NCI-H1417 (cell line): Measurements from ENCODE around the gene PPP1R14C.

ENCODE experiments used
- DNase-seq, 3 experiments: peaks; one replicate each; lab custom pipeline; 2025; lab: John Stamatoyannopoulos, UW

The PPP1R14C gene

DNA sequence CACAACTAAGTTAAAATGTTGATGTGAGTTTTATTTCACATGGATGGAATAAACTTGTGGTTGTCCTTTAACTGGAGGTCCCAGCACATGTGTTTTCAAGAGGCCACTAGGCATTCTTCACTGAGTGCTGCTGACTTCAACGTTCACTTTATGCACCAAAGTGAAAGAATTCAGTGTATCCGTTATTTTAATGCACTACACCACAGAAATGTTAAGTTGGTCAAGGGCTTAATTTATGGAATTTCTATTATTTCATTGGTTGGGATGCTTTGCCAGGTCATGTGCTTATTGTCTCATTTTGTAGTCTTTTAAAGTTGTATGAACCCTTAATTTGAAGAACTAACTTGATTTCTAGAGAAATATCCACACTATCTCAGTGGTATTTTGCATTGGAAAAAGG, 106.4 kb downstream of the PPP1R14C start:
- DNase-seq, result no peak

- DNase-seq, result peak in 1 of 3 experiments; percentile 53
Measured at GRCh38 chr6:150250826-150251225, 108.0 kb downstream of the PPP1R14C start.

DNA sequence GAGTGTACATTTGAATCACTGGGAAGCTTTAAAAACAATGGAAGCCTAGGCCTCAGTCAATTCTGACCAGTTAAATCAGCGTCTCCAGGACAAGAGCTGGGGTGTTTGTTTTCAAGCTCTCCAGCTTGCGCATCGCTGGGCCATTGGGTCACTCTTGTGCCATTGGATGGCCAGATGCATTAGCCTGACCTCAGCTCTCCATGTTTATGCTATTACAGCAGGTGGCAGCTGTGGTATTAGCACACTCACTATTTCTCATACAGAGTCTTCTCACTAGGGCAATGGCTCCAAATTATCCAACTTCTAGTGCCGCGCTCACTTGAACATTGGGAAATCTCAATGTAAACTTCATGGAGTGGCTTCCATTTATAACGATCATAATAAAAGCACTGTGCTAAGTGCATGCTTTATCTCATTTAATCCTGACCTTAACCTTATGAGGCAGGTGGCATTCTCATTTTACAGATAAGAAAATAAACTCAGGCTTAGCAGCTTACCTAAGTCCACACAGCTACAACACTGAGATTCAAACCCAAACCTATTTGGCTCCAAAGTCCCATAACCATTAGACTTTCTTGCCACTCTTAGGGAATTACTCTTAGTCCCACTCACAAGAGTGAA, 108.8 kb downstream of the PPP1R14C start:
- peak in 1 of 3 experiments; percentile 47 for DNase-seq

GRCh38 chr6:150252714-150253444, 110.0 kb downstream of the PPP1R14C start:
- no peak for DNase-seq

DNA sequence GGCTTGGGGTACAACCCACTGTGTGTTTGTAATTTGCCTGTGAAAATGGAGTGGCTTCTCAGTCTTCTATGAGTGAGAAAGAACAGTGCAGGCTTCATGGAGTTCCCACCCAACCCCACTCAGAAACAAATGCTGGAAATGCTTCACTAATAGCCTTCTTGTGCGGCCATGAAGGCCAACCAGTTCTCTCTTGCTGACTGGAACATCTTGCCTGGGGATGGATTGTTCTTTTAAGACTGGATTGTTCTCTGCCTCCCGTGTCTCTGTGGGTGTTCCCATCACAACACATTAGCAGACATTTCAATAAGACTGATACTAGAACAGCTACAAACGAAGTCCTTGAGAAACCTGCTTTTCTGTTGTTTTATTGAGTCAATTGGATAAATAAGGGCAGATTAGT, 110.6 kb downstream of the PPP1R14C start:
- no peak for DNase-seq

DNA sequence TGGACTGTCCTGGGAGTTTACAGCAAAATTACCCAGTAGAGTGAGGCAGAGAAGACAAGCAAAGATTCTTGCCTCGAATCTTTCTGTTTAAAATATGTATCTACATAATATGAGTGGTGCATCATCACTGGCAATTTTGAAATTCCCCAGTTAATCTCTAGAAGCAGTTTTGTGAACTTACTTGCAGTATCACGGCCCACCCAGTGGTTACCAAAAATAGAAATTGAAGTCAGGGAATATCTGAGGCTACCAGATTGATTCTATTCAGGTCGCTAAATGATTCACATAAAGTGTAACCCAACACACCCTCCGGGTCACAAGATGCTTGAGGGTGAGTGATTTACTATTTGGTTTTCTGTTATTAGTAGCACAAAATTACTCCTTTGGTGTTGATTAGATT, 111.9 kb downstream of the PPP1R14C start:
- no peak for DNase-seq

DNA sequence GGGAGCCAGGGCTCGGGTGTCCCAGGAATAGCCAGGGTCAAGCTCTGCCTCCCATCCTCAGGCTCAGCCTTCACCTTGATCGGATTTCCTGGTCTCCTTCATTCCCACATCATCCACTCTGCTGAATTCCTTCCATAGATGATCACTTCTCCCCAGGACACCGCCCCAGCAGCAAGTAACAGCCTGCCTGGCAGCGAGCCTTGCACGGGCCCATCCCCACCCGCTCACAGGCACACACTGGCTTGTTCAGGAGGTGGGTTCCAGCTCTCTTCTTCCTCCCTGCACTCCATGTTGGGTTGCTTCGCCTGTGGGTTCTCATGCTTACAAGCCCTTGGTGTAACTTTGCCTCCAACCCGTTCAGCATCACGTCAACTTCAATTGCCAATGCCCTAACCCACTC, 113.0 kb downstream of the PPP1R14C start:
- no peak for DNase-seq

GRCh38 chr6:150256618-150257272, 113.9 kb downstream of the PPP1R14C start:
- peak in 1 of 3 experiments; percentile 58 for DNase-seq

DNA sequence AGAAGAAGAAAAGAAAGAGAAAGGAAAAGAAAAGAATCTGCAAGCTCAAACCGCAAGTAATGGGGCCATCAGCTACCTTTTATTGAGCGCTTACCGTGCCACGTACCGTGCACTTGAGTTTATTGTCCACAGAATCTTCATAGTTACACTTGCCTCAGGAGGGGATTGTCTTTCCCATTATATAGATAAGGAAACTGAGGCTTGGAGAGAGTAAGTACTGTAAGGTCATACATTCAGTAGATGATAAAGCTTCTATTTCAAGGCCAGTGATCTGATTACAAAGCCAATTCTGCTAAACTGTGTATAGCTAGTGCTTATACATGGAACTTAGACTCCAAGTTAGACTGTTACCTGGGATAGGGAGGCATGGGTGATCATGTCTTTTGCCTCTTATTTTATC, 115.5 kb downstream of the PPP1R14C start:
- DNase-seq, result no peak

- DNase-seq, result no peak
Measured at GRCh38 chr6:150260931-150261330, 118.1 kb downstream of the PPP1R14C start.

DNA sequence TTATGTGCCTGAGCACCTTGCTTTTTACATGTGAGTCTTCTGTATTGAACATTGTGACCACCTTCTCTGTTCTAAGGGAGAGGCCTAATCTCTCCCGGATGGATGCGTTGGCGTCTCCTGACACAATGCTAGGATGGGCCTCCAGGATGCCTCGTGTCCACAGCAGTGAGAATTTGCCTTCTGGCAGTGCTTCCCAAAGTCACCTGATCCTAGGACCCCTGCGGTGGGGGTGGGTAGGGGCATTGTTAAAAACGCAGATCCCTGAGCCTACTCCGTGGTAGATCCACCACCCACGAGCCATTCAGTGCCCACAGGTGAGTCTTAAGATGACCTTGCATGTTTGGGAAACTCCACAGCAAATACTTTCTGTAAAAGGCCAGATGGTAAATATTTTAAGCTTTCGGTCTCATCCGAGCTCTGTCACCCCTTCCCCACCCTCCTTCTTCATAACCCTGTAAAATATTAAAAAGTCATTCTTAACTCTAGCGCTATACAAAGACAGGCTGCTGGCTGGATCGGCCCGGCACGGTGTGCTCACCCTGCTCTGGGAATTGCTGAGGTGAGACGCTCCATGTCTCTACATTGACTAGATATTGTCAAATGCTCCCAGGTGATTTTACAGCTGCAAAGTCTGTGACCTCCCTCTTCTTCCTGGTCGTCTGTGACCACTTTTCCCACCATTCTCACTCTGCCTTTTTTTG, 119.3 kb downstream of the PPP1R14C start:
- no peak for DNase-seq

DNA sequence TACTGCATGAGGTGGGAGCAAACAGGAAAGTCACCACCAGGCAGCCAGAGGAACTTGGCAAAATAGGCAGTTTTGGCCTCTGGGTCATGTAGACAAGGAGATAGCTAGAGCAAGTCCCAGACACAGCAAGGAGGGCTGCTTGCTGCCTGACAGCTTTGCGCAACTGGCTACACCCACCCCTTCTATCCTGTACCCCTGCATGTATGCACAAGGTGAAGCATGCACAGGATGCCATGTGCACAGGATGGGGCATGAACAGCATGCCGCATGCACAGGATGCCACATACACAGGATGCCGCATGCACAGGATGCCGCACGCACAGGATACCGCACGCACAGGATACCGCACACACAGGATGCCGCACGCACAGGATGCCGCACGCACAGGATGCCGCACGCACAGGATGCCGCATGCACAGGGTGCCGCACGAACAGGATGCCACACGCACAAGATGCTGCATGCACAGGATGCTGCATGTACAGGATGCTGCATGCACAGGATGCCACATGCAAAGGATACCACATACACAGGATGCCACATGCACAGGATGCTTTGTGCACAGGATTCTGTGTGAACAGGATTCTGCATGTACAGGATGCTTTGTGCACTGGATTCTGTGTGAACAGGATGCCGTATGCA, 121.0 kb downstream of the PPP1R14C start:
- no peak for DNase-seq

GRCh38 chr6:150266309-150266708, 123.5 kb downstream of the PPP1R14C start:
- DNase-seq, result no peak

- DNase-seq, result no peak
Measured at GRCh38 chr6:150266963-150267685, 124.3 kb downstream of the PPP1R14C start.

- DNase-seq, result no peak
Measured at GRCh38 chr6:150267686-150268561, 125.1 kb downstream of the PPP1R14C start.

- no peak for DNase-seq
Measured at GRCh38 chr6:150269130-150269856, 126.4 kb downstream of the PPP1R14C start.

DNA sequence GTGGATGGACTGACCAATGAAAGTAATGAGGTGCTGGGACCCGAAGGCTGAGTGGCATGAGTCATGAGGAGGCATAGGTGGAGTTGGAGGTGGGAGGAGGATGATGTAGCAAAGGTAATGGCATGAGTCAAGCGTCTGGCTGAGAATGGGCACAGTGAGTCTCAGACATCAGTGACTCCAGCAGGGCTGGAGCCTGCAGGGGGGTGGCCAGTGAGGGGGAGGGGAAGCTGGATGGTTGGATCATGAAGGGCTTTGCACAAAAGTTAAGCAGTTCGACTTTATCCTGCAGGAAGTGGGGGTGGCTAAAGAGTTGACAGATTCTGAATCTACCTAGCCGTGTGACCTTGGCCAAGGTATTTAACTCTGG, 127.0 kb downstream of the PPP1R14C start:
- DNase-seq, result no peak

DNA sequence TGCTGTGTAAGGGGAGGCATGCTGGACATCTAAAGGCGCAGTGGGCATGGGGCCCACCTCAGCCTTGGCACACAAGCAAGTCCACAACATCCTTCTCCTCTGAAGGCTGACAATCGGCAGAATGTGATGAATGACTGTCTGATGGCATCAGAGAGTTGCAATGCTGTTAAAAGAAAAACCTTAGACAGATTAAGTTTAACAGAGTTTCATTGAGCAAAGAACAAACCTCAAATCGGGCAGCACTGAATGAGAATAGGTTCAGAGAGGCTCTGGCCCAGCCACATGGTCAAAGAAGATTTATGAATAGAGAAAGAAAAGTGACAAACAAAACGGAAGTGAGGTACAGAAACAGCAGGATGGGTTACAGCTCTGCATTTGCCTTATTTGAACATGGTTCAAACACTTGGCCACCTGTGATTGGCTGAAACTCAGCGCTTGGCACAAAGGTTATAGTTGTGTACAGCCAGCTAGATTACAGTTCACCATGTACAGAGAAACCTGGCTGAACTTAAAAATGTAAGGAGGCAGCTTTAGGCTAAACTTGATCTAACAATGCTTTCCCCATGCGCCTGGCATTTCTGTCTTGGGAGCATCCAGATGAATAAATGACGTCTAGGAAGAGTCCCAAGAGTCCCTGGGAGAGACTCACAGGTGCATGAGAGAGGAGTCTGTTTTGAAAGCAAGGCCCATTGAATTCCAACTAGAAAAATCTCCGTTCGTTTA, 127.6 kb downstream of the PPP1R14C start:
- no peak for DNase-seq

GRCh38 chr6:150271172-150271500, 128.3 kb downstream of the PPP1R14C start:
- DNase-seq, result no peak
